Measurements from ENCODE around the gene VCPKMT. TPM values are rescaled to one million over a fixed set of nuclear protein-coding genes. Genes with fewer than 3 reads are reported as not detected.

VCPKMT gene
- polyA plus RNA-seq (2013, experiment 1 of 2) = 8.1 TPM
- polyA plus RNA-seq (2013, experiment 2 of 2) = 8.7 TPM

GRCh38 chr14:50116181-50116956 is at the start of gene VCPKMT:
Gene VCPKMT, minus strand, starts transcription at chr14:50116572. Its CDS starts 20 bp downstream, at chr14:50116552.
- H3K9ac ChIP-seq (ENCODE audit: low read depth, low read length) = peak within 1 kb of the TSS; percentile 92
- peaks cover 13% of the 10 kb centered on the region for H3K4me1 ChIP-seq (ENCODE audit: insufficient read depth, low read length)
- peak within 1 kb of the TSS; percentile 81 for H3K4me3 ChIP-seq (ENCODE audit: low read length)
- peaks cover 42% of the 10 kb centered on the region for H3K36me3 ChIP-seq (ENCODE audit: insufficient read depth, low read length)
- no peaks in the 10 kb centered on the region for H3K9me3 ChIP-seq (ENCODE audit: insufficient read depth, low read depth, low read length)
- under 1% methylated on average over 63 of the region's 63 CpGs for WGBS
- peak within 1 kb of the TSS; percentile 87 for H3K27ac ChIP-seq (ENCODE audit: low read depth, low read length)
- H3K27me3 ChIP-seq (ENCODE audit: insufficient read depth, low read length) = no peaks in the 10 kb centered on the region

- peaks cover 24% of the 10 kb centered on the region for H3K36me3 ChIP-seq (ENCODE audit: insufficient read depth, low read length)
- no peaks in the 10 kb centered on the region for H3K4me1 ChIP-seq (ENCODE audit: insufficient read depth, low read length)
- no peaks in the 10 kb centered on the region for H3K27me3 ChIP-seq (ENCODE audit: insufficient read depth, low read length)
- H3K4me3 ChIP-seq (ENCODE audit: low read length) = no peak overlapping the region
- WGBS = 88% methylated on average over 3 of the region's 4 CpGs
- H3K9ac ChIP-seq (ENCODE audit: low read depth, low read length) = no peak overlapping the region
- H3K27ac ChIP-seq (ENCODE audit: low read depth, low read length) = no peak overlapping the region
- no peaks in the 10 kb centered on the region for H3K9me3 ChIP-seq (ENCODE audit: insufficient read depth, low read depth, low read length)
Observed at GRCh38 chr14:50156111-50156510, 39.7 kb upstream of the VCPKMT start.

- Histone ChIP-seq H3K36me3 (ENCODE audit: insufficient read depth, low read length) (peaks cover 12% of the 10 kb centered on the region), H3K27me3 (ENCODE audit: insufficient read depth, low read length) (no peaks in the 10 kb centered on the region), H3K9me3 (ENCODE audit: insufficient read depth, low read depth, low read length) (no peaks in the 10 kb centered on the region), H3K9ac (ENCODE audit: low read depth, low read length) (no peak overlapping the region), H3K27ac (ENCODE audit: low read depth, low read length) (no peak overlapping the region), H3K4me1 (ENCODE audit: insufficient read depth, low read length) (no peaks in the 10 kb centered on the region), H3K4me3 (ENCODE audit: low read length) (no peak overlapping the region)
- WGBS = 91% methylated on average over 4 of the region's 4 CpGs
Observed at GRCh38 chr14:50148799-50149198, 32.4 kb upstream of the VCPKMT start.

- Histone ChIP-seq H3K9ac (ENCODE audit: low read depth, low read length) (no peak overlapping the region; the same call in 1 of the 2 replicates), H3K36me3 (ENCODE audit: insufficient read depth, low read length) (no peaks in the 10 kb centered on the region), H3K4me3 (ENCODE audit: low read length) (no peak overlapping the region), H3K27ac (ENCODE audit: low read depth, low read length) (peak overlapping the region; percentile 21; the same call in 1 of the 2 replicates), H3K9me3 (ENCODE audit: insufficient read depth, low read depth, low read length) (no peaks in the 10 kb centered on the region), H3K27me3 (ENCODE audit: insufficient read depth, low read length) (no peaks in the 10 kb centered on the region), H3K4me1 (ENCODE audit: insufficient read depth, low read length) (peaks cover 17% of the 10 kb centered on the region)
- WGBS = 76% methylated on average over 3 of the region's 3 CpGs
Observed at GRCh38 chr14:50139192-50139591, 22.8 kb upstream of the VCPKMT start.

GRCh38 chr14:50127802-50128201 is 11.4 kb upstream of the VCPKMT start:
- H3K27ac ChIP-seq (ENCODE audit: low read depth, low read length) = no peak overlapping the region
- no peaks in the 10 kb centered on the region for H3K9me3 ChIP-seq (ENCODE audit: insufficient read depth, low read depth, low read length)
- no peak overlapping the region for H3K4me3 ChIP-seq (ENCODE audit: low read length)
- no CpG with 5 or more reads among the region's 2 CpGs for WGBS
- H3K4me1 ChIP-seq (ENCODE audit: insufficient read depth, low read length) = no peaks in the 10 kb centered on the region
- no peaks in the 10 kb centered on the region for H3K27me3 ChIP-seq (ENCODE audit: insufficient read depth, low read length)
- no peak overlapping the region for H3K9ac ChIP-seq (ENCODE audit: low read depth, low read length)
- H3K36me3 ChIP-seq (ENCODE audit: insufficient read depth, low read length) = peaks cover 15% of the 10 kb centered on the region; the same call in 1 of the 2 replicates

GRCh38 chr14:50123062-50123461 is 6.7 kb upstream of the VCPKMT start:
- Histone ChIP-seq H3K9ac (ENCODE audit: low read depth, low read length) (no peak overlapping the region), H3K36me3 (ENCODE audit: insufficient read depth, low read length) (peaks cover 9% of the 10 kb centered on the region; the same call in 1 of the 2 replicates), H3K4me3 (ENCODE audit: low read length) (no peak overlapping the region), H3K9me3 (ENCODE audit: insufficient read depth, low read depth, low read length) (no peaks in the 10 kb centered on the region), H3K4me1 (ENCODE audit: insufficient read depth, low read length) (no peaks in the 10 kb centered on the region), H3K27ac (ENCODE audit: low read depth, low read length) (no peak overlapping the region), H3K27me3 (ENCODE audit: insufficient read depth, low read length) (no peaks in the 10 kb centered on the region)
- WGBS = 81% methylated on average over 3 of the region's 3 CpGs

GRCh38 chr14:50122291-50122690 is 5.9 kb upstream of the VCPKMT start:
- Histone ChIP-seq H3K4me1 (ENCODE audit: insufficient read depth, low read length) (peaks cover 6% of the 10 kb centered on the region), H3K4me3 (ENCODE audit: low read length) (no peak overlapping the region), H3K27ac (ENCODE audit: low read depth, low read length) (no peak overlapping the region), H3K9me3 (ENCODE audit: insufficient read depth, low read depth, low read length) (no peaks in the 10 kb centered on the region), H3K9ac (ENCODE audit: low read depth, low read length) (no peak overlapping the region), H3K27me3 (ENCODE audit: insufficient read depth, low read length) (no peaks in the 10 kb centered on the region), H3K36me3 (ENCODE audit: insufficient read depth, low read length) (peaks cover 9% of the 10 kb centered on the region; the same call in 1 of the 2 replicates)
- 98% methylated on average over 6 of the region's 6 CpGs for WGBS

GRCh38 chr14:50121486-50121885 is 5.1 kb upstream of the VCPKMT start:
- peaks cover 13% of the 10 kb centered on the region for H3K4me1 ChIP-seq (ENCODE audit: insufficient read depth, low read length)
- no peak overlapping the region for H3K9ac ChIP-seq (ENCODE audit: low read depth, low read length)
- H3K36me3 ChIP-seq (ENCODE audit: insufficient read depth, low read length) = peaks cover 9% of the 10 kb centered on the region; the same call in 1 of the 2 replicates
- no peak overlapping the region for H3K27ac ChIP-seq (ENCODE audit: low read depth, low read length)
- WGBS = 95% methylated on average over 5 of the region's 5 CpGs
- H3K9me3 ChIP-seq (ENCODE audit: insufficient read depth, low read depth, low read length) = no peaks in the 10 kb centered on the region
- H3K4me3 ChIP-seq (ENCODE audit: low read length) = no peak overlapping the region
- H3K27me3 ChIP-seq (ENCODE audit: insufficient read depth, low read length) = no peaks in the 10 kb centered on the region

- WGBS = 92% methylated on average over 2 of the region's 2 CpGs
- Histone ChIP-seq H3K9me3 (ENCODE audit: insufficient read depth, low read depth, low read length) (no peaks in the 10 kb centered on the region), H3K9ac (ENCODE audit: low read depth, low read length) (no peak overlapping the region), H3K36me3 (ENCODE audit: insufficient read depth, low read length) (peaks cover 31% of the 10 kb centered on the region), H3K4me3 (ENCODE audit: low read length) (no peak overlapping the region), H3K27me3 (ENCODE audit: insufficient read depth, low read length) (no peaks in the 10 kb centered on the region), H3K27ac (ENCODE audit: low read depth, low read length) (no peak overlapping the region), H3K4me1 (ENCODE audit: insufficient read depth, low read length) (peaks cover 13% of the 10 kb centered on the region)
Observed at GRCh38 chr14:50117456-50117855, 1.1 kb upstream of the VCPKMT start.

GRCh38 chr14:50116966-50117365 is 594 bp upstream of the VCPKMT start:
- Histone ChIP-seq H3K9ac (ENCODE audit: low read depth, low read length) (peak overlapping the region; percentile 92), H3K4me3 (ENCODE audit: low read length) (peak overlapping the region; percentile 81), H3K27me3 (ENCODE audit: insufficient read depth, low read length) (no peaks in the 10 kb centered on the region), H3K4me1 (ENCODE audit: insufficient read depth, low read length) (peaks cover 13% of the 10 kb centered on the region), H3K9me3 (ENCODE audit: insufficient read depth, low read depth, low read length) (no peaks in the 10 kb centered on the region), H3K27ac (ENCODE audit: low read depth, low read length) (peak overlapping the region; percentile 87), H3K36me3 (ENCODE audit: insufficient read depth, low read length) (peaks cover 36% of the 10 kb centered on the region)
- 46% methylated on average over 1 of the region's 2 CpGs for WGBS

GRCh38 chr14:50113381-50114035 is 2.9 kb downstream of the VCPKMT start:
- Histone ChIP-seq H3K9ac (ENCODE audit: low read depth, low read length) (no peak overlapping the region), H3K27ac (ENCODE audit: low read depth, low read length) (no peak overlapping the region), H3K9me3 (ENCODE audit: insufficient read depth, low read depth, low read length) (no peaks in the 10 kb centered on the region), H3K36me3 (ENCODE audit: insufficient read depth, low read length) (peaks cover 71% of the 10 kb centered on the region), H3K27me3 (ENCODE audit: insufficient read depth, low read length) (no peaks in the 10 kb centered on the region), H3K4me1 (ENCODE audit: insufficient read depth, low read length) (peaks cover 13% of the 10 kb centered on the region), H3K4me3 (ENCODE audit: low read length) (no peak overlapping the region)
- WGBS = 95% methylated on average over 2 of the region's 4 CpGs

Measured in HUES64 (cell line).